ENCODE measurements around the gene PAGR1.

- TF ChIP-seq RAD21 (IDR thresholded peaks at IDR 0.05; ENCODE audit: low read depth) (no peak), TEAD4 (IDR thresholded peaks at IDR 0.05) (no peak), EP300 (IDR thresholded peaks at IDR 0.05; ENCODE audit: borderline replicate concordance) (no peak), FOXM1 (IDR thresholded peaks at IDR 0.05; ENCODE audit: borderline replicate concordance, low read depth) (no peak), YY1 (IDR thresholded peaks at IDR 0.05; ENCODE audit: low read depth) (no peak), CREB1 (IDR thresholded peaks at IDR 0.05; ENCODE audit: low read depth) (no peak)
- TF ChIP-seq, protein P1, sequence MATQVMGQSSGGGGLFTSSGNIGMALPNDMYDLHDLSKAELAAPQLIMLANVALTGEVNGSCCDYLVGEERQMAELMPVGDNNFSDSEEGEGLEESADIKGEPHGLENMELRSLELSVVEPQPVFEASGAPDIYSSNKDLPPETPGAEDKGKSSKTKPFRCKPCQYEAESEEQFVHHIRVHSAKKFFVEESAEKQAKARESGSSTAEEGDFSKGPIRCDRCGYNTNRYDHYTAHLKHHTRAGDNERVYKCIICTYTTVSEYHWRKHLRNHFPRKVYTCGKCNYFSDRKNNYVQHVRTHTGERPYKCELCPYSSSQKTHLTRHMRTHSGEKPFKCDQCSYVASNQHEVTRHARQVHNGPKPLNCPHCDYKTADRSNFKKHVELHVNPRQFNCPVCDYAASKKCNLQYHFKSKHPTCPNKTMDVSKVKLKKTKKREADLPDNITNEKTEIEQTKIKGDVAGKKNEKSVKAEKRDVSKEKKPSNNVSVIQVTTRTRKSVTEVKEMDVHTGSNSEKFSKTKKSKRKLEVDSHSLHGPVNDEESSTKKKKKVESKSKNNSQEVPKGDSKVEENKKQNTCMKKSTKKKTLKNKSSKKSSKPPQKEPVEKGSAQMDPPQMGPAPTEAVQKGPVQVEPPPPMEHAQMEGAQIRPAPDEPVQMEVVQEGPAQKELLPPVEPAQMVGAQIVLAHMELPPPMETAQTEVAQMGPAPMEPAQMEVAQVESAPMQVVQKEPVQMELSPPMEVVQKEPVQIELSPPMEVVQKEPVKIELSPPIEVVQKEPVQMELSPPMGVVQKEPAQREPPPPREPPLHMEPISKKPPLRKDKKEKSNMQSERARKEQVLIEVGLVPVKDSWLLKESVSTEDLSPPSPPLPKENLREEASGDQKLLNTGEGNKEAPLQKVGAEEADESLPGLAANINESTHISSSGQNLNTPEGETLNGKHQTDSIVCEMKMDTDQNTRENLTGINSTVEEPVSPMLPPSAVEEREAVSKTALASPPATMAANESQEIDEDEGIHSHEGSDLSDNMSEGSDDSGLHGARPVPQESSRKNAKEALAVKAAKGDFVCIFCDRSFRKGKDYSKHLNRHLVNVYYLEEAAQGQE (IDR thresholded peaks at IDR 0.05; ENCODE audit: low read depth) = no peak
These were observed 42.3 kb downstream of the PAGR1 start for GRCh38 chr16:29858149-29858849.
